PC-9 (cell line): ENCODE results near the gene THADA.

Experiments
- CTCF ChIP-seq: fragments of 200-600 bp; sonication (generic); conservative IDR thresholded peaks from 2 replicates; pipeline ENCODE4 v1.6.1; 2017; ENCODE audit warnings: mixed run types, antibody characterized with exemption, mild to moderate bottlenecking, moderate library complexity
- EZH2 ChIP-seq: fragments of 200-600 bp; sonication (generic); IDR thresholded peaks from 2 replicates; pipeline ENCODE4 v1.8.0; 2017; ENCODE audit warnings: antibody characterized with exemption, low read depth

DNA sequence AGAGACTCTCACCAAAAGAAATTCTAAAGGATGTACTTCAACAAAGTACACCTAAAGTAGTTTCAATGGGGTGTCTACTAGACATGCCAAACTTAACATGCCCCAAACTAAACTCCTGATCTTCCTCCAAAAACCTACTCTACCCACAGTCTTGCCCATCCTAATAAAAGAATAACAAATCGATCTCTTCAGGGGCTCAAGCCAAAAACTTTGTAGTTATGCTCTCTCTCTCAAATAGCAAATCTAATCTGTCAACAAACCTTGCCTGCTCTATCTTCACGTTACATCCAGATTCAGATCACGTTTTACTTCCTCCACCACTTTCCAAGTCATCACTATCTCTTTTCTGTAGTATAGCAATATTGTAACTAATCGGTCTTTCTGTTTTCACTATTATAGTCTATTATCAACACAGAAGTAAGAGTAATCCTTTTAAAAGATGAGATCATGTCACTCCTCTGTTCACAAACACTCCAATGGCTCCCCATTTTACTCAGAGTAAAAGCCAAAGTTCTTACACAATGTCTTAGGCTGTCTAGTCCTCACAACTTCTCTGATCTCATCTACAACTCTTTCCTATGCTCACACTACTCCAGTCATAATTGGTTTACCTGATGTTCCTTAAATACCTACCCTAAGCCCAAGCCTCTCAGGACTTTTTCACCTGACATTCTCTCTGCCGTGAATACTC lies 79.9 kb downstream of the THADA start:
- TF ChIP-seq CTCF, result no peak
- no peak for TF ChIP-seq EZH2
